Esophagus squamous epithelium (tissue), 5 donors: ENCODE data around the gene KCTD11. TPM values are rescaled to one million over a fixed set of nuclear protein-coding genes. Genes with fewer than 3 reads are reported as not detected.

ENCODE experiments used
- DNase-seq: peaks from one replicate; lab custom pipeline; 2025; lab: John Stamatoyannopoulos, UW
- H3K27ac ChIP-seq, 4 donors: fragments of 200-600 bp; sonication (generic); one replicate each; pipeline ENCODE4 v1.5.1; 2016 to 2019; ENCODE audit warnings: mild to moderate bottlenecking in 1 of 4
- H3K27me3 ChIP-seq, 4 donors: fragments of 200-600 bp; sonication (generic); 1 replicate in 3 of 4; 2 replicates in 1 of 4; pipeline versions ENCODE4 v1.5.1 to v1.6.0; 2017 to 2021; ENCODE audit warnings: antibody characterized with exemption in 1 of 4
- H3K36me3 ChIP-seq, 3 donors: fragments of 200-600 bp; sonication (generic); one replicate each; pipeline ENCODE4 v1.5.1; 2016 to 2019
- H3K4me1 ChIP-seq, 3 donors: fragments of 200-600 bp; sonication (generic); one replicate each; pipeline ENCODE4 v1.5.1; 2017 to 2019
- H3K4me3 ChIP-seq, 4 donors: fragments of 200-600 bp; sonication (generic); 1 replicate in 3 of 4; 2 replicates in 1 of 4; pipeline ENCODE4 v1.5.1; 2016 to 2019; ENCODE audit warnings: mild to moderate bottlenecking in 2 of 4, moderate library complexity in 1 of 4
- H3K9me3 ChIP-seq, 3 donors: fragments of 200-600 bp; sonication (generic); one replicate each; pipeline ENCODE4 v1.5.1; 2016 to 2019
- POLR2A ChIP-seq, 4 donors: fragments of 450-650 bp; IDR thresholded peaks; one replicate each; pipeline ENCODE4 v1.6.1; 2017; ENCODE audit warnings: antibody characterized with exemption in 4 of 4, mild to moderate bottlenecking in 4 of 4, moderate library complexity in 3 of 4
- WGBS, 2 donors: methylation state at CpG; one replicate each; pipeline ENCODE4 v1.1.5; 2018; 5-methylcytosine and 5-hydroxymethylcytosine counted together
- intact Hi-C: fragments of 100-400 bp; cut with DNase I; formaldehyde crosslinking; loops from one replicate; pipeline ENCODE4 v1.15.0; 2022
- total RNA-seq, 4 donors: library from RNA; depleted of rRNA; stranded (reverse); fragments of >200 nt; gene quantifications; one replicate each; pipeline ENCODE4 v1.1.0, GENCODE V29; 2016
- TF ChIP-seq, protein P1 (sequence below), 6 experiments: fragments of 450-650 bp in 4 of 6; fragments of 200-600 bp in 2 of 6; sonication (generic) in 2 of 6; IDR thresholded peaks; one replicate each; pipeline ENCODE4 v1.5.1; 2016 to 2019; ENCODE audit warnings: antibody characterized with exemption in 6 of 6, mild to moderate bottlenecking in 4 of 6, moderate library complexity in 4 of 6
- donor health status: DM: yes; HTN: yes; CAD: no.

KCTD11 gene
- total RNA-seq, 4 donors from 2014 or later, result 12.6 to 26.6 (median 22.1) TPM

GRCh38 chr17:7327501-7327900, 24.5 kb upstream of the KCTD11 start:
- Histone ChIP-seq H3K4me1 (peaks cover 11 to 39% (median 17%) of the 10 kb centered on the region in 3 donors), H3K4me3 (no peak overlapping the region), H3K36me3 (peaks cover 15 to 49% (median 17%) of the 10 kb centered on the region in 3 donors), H3K27me3 (no peaks in the 10 kb centered on the region), H3K27ac (no peak overlapping the region), H3K9me3 (no peaks in the 10 kb centered on the region)
- TF ChIP-seq, protein P1, sequence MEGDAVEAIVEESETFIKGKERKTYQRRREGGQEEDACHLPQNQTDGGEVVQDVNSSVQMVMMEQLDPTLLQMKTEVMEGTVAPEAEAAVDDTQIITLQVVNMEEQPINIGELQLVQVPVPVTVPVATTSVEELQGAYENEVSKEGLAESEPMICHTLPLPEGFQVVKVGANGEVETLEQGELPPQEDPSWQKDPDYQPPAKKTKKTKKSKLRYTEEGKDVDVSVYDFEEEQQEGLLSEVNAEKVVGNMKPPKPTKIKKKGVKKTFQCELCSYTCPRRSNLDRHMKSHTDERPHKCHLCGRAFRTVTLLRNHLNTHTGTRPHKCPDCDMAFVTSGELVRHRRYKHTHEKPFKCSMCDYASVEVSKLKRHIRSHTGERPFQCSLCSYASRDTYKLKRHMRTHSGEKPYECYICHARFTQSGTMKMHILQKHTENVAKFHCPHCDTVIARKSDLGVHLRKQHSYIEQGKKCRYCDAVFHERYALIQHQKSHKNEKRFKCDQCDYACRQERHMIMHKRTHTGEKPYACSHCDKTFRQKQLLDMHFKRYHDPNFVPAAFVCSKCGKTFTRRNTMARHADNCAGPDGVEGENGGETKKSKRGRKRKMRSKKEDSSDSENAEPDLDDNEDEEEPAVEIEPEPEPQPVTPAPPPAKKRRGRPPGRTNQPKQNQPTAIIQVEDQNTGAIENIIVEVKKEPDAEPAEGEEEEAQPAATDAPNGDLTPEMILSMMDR (IDR thresholded peaks at IDR 0.05), result no peak
- DNase-seq, result no peak
- 78 to 86% methylated on average over 9 of the region's 17 CpGs for WGBS, 2 donors
- intact Hi-C loops, result no loop called here

DNA sequence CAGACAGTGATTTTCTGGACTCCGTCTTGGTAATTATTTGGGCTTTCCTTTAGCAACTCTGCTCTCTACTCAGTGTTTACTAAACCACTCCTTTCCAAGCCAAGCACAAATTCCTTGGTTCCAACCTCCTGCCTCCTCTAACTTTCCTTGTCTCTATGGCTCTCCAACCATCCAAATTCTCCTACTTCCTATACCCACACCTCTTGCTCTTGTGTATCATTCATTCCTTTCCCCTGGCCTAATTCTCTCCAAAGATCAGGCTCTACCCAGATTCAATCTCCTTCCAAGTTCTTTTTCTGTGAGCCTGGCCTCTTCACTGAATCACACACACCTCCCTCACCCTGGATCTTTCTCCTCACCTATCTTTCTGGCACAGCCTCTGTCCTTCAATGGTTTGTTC, 24.0 kb upstream of the KCTD11 start:
- no peak for DNase-seq
- intact Hi-C loops, result no loop called here
- 50 to 94% methylated on average over 1 of the region's 1 CpG for WGBS, 2 donors
- H3K36me3 ChIP-seq, result peaks cover 10 to 44% (median 12%) of the 10 kb centered on the region in 3 donors
- TF ChIP-seq POLR2A (IDR thresholded peaks at IDR 0.05), result no peak
- TF ChIP-seq, protein P1 (IDR thresholded peaks at IDR 0.05), result no peak
- peaks cover 11 to 39% (median 17%) of the 10 kb centered on the region in 3 donors for H3K4me1 ChIP-seq
- no peaks in the 10 kb centered on the region for H3K9me3 ChIP-seq
- H3K27ac ChIP-seq, result peak overlapping the region in 1 of 4 donors; percentile 89
- no peaks in the 10 kb centered on the region for H3K27me3 ChIP-seq
- peak overlapping the region in 2 of 4 donors; percentile 92 to 95 for H3K4me3 ChIP-seq

GRCh38 chr17:7328840-7329373, 23.1 kb upstream of the KCTD11 start, which contains the start of gene NEURL4:
TSS of gene NEURL4 (minus strand) at chr17:7329335. CDS start at chr17:7329312, 23 bp downstream.
- Histone ChIP-seq H3K27me3 (peaks cover 0 to 5% (median 0%) of the 10 kb centered on the region in 4 donors), H3K27ac (peak within 1 kb of the TSS; percentile 84 to 94 (median 90)), H3K4me3 (peak within 1 kb of the TSS; percentile 73 to 95 (median 84)), H3K36me3 (peaks cover 1 to 35% (median 4%) of the 10 kb centered on the region in 3 donors), H3K9me3 (no peaks in the 10 kb centered on the region), H3K4me1 (peaks cover 11 to 38% (median 17%) of the 10 kb centered on the region in 3 donors)
- WGBS, 2 donors, result 1% methylated on average over 16 to 23 of the region's 50 CpGs
- TF ChIP-seq POLR2A (IDR thresholded peaks at IDR 0.05), result no peak
- TF ChIP-seq, protein P1 (IDR thresholded peaks at IDR 0.05), result peak in 1 of 6 experiments; percentile 4
- intact Hi-C loops, result no loop called here
- DNase-seq, result no peak

DNA sequence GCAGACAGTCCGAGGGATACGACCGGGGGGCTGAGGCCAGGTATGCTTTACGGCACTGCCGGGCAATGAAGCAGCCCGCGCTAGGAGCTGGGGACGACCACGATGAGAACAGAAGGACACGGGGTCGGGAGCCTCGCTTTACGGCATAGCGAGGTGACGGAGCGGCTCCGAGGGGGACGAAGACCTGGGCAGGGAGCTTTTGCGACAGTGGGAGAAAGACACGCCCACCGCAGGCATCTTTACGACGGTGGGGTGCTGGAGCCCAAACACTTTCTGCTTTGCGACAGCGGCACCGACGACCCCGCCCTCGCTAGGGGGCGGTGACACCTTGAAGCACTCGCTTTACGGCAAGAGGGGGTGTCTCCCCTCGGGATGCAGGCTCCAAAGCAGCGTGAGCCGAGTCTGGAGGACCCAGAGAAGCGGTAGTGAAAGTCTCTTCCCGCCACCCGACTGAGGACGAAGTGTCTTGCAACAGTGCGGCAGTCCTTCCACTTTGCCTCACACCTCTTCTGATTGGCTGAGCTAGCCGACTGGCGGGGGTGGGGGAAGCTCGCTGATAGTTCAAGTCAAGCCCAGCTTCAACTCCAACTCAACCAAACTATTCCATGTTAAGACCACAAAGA, 22.5 kb upstream of the KCTD11 start:
- Histone ChIP-seq H3K4me1 (peaks cover 11 to 33% (median 17%) of the 10 kb centered on the region in 3 donors), H3K4me3 (peak overlapping the region; percentile 73 to 95 (median 84)), H3K9me3 (no peaks in the 10 kb centered on the region), H3K36me3 (peaks cover 0 to 29% (median 0%) of the 10 kb centered on the region in 3 donors), H3K27ac (peak overlapping the region; percentile 84 to 94 (median 90)), H3K27me3 (peaks cover 0 to 11% (median 0%) of the 10 kb centered on the region in 4 donors)
- TF ChIP-seq, protein P1 (IDR thresholded peaks at IDR 0.05), result peak in 2 of 6 experiments; percentile 16 to 45
- peak in 3 of 4 donors; percentile 47 to 85 (median 52) for TF ChIP-seq POLR2A (IDR thresholded peaks at IDR 0.05)
- intact Hi-C loops, result no loop called here
- 0 to 1% methylated on average over 19 to 24 of the region's 43 CpGs for WGBS, 2 donors
- peak; percentile 94 for DNase-seq
